EH (cell line): Measurements from ENCODE around the gene CCL17.
"Not testable (repeated sequence)": the region's sequence is repeated elsewhere in the genome, so short reads cannot be mapped to it uniquely, and the experiment has no call there.

Source experiments
- DNase-seq: peaks from one replicate; pipeline ENCODE4 v3.0.0-alpha.2; 2015; ENCODE audit warnings: low read depth

The CCL17 gene

GRCh38 chr16:57403965-57404817 lies at the start of gene CCL17:
CCL17 (plus strand) TSS chr16:57404767; CDS start chr16:57413933, 9,166 bp downstream.
- no peak for DNase-seq

- no peak for DNase-seq
Observed at GRCh38 chr16:57355898-57356414, 48.6 kb upstream of the CCL17 start.

GRCh38 chr16:57356547-57356946 lies 48.0 kb upstream of the CCL17 start:
- no peak for DNase-seq

DNA sequence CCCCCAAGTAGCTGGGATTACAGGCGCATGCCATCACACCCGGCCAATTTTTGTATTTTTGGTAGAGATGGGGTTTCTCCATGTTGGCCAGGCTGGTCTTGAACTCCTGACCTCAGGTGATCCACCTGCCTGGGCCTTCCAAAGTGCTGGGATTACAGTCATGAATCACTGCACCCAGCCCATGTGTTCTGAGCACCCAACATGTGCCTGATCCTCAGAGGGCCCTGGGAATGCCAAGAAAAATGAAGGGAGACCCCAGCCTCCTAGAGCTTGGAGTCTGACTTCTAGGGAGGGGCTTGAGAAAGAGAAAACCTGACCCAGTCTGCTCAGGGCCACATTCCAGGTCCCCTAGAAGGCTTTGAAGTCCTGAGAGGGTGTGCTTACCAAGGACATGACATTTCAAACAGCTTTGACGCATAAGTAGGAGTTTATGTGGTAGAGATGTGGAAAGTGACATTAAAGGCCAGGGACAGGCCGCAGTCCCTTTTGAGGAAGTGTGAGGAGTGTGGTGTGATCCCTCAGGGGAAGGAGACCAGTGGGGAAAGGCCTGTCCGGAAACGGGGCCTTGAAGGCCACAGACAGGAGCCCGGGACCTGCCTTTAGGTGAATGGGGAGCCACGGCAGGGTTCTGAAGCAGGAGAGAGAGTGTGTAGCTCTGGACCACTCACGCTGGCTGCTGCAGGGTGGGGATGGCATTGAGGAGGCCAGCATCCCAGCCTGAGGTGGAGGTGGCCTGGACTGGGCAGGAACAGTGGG lies 47.1 kb upstream of the CCL17 start:
- no peak for DNase-seq

DNA sequence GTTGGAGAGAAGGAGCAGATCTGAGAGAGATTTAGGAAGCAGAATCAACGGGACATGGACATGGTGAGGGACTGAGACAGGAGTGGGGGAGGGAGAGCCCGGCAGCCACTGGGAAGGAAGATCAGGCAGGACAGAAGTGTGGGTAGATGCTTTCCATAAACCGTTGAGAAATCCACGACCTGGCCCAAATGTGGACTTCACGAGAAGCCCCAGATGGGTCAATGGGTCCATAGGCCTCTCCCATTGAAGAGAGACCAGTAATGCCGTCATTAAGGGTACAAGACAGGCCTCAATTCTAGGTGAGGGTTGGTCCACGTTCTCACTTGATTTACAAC lies 46.5 kb upstream of the CCL17 start:
- no peak for DNase-seq

DNA sequence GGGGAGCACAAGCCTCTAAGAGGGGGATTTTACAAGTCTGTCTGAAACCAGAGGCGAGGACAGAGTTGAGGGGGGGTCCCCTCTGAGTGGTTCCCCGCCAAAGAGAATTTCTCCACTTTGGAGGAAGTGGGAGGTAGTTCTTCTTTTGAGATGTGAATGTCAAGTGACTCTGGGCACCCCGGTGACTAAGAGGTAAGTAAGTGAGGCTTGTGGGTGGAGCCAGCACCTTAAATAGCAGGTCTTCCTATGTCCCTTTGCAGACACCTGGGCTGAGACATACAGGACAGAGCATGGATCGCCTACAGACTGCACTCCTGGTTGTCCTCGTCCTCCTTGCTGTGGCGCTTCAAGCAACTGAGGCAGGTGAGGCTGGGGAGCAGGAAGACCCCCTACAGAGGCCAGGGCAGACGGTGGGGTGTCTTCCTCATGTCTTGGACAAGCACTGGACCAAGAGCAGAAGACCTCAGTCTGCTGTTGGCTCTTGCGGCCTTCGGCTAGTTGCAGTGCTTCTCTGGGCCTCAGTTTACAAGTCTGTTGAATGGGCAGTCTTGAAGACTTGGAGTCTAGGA lies 46.0 kb upstream of the CCL17 start, which contains the start of gene CCL22:
CCL22 (plus strand) TSS at position 257 of the 569 bp plus-strand sequence; CDS start at position 291, 34 bp downstream.
- DNase-seq, result no peak

DNA sequence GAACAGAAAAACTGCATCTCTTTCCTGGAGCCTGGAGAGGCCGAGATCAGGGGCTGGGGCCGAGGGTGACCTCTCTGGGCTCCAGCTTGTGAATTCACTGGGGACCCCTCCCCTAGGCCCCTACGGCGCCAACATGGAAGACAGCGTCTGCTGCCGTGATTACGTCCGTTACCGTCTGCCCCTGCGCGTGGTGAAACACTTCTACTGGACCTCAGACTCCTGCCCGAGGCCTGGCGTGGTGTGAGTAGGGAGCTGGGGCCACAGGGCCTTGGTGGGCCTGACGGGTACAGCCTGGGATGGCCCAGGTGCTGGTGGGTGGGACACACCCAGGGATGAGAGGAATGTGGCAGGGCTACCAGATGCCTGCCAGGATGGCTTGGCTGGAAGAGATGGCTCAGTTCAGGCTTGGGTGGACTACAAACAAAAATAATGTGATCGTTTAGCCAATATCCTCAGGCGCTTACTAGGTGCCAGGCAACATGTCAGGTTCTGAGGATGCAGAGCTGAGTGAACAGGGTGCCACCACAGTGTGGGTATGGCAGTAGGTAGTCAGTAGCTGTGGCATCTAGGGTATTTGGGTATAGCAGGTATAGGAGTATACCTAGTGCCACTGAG lies 44.1 kb upstream of the CCL17 start:
- DNase-seq, result no peak

DNA sequence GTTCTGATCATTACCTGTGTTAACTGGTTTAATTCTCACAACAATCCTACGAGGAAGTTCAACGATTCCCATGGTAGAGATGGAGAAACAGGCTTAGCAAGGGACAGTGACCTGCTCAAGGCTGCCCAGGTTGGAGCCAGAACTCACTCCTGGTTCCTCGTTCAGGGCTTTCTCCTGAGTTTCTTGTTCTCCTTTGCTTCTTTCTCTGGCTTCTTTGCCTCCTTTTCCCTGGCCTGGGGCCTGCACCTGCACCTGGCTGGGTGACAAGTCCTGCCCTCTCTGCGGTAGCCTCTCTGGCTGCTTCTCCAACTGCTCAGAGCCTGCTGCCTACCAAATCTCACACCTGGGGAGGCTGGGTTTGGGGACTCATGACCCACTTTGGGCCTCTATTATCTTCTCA lies 43.2 kb upstream of the CCL17 start:
- no peak for DNase-seq

GRCh38 chr16:57364143-57364542 lies 40.4 kb upstream of the CCL17 start:
- DNase-seq, result no peak

GRCh38 chr16:57366544-57367040 lies 38.0 kb upstream of the CCL17 start:
- no peak for DNase-seq

DNA sequence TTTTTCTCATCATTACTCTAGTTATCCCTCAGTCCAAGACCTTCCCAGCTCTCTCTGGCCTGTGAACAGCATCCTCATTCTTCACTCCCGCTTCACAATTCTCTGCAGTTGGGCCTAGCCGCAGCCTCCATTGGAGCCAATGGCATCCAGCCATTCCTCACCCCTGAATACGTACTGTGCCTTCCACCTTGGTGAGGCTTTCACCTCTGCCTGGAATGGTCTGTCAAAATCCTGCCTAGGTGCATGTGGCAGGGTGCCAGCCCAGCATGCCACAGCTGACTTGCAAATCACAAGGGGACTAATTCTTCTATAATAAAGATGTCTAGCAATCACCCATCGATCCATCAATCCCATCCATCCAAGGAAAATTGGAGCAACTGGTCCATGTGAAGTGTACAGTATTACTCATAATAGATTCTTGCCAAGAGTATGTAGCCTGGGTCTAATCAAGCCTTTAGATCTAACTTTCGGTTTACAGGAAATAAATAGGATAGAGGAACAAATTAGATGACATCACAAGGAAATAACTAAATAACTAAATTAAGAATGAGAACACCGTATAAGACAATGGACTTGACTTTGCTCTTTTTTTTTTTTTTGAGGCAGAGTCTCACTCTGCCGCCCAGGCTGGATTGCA lies 37.3 kb upstream of the CCL17 start:
- peak; percentile 61 for DNase-seq

DNA sequence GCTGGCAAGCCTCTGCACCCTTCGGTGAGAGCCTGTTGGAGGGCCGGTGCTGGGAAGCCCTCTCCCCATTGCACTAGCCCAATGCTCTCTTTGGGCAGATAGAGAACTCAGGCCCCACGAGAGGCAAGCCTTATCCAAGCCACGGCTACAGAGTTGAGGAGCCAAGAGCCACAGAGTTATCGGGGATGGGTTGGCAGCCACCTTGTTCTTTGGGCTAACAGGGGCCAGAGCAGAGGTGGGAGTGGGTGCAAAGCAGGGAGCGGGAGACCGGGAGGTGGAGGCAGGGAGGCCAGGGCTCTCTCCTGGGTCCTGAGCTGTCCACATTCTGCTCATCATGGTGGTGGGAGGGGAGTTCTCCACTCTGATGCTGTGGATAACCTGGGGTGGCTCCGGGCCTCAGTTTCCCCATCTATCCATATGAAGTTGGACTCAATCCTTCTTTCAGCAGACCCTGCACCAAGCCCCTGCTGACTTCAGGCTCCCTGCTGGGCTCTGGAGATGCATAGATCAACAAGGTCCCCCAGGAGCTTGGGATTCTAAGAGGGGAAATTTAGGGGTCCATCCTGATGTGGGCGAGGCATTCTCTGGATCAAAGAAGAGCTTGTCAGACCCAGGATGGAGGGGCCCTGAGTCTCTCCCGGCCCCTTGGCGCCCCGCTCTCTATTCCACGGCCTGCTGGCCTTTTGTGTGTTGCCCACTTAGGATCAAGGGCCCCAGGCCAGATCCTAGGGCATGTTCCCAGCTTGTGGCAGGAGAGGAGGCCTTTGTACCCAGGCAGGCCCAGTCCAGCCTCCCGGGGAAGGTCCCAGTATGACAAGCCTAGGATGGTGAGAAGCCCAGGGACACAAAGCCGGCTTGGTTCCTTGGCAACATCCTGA lies 32.8 kb upstream of the CCL17 start:
- no peak for DNase-seq

DNA sequence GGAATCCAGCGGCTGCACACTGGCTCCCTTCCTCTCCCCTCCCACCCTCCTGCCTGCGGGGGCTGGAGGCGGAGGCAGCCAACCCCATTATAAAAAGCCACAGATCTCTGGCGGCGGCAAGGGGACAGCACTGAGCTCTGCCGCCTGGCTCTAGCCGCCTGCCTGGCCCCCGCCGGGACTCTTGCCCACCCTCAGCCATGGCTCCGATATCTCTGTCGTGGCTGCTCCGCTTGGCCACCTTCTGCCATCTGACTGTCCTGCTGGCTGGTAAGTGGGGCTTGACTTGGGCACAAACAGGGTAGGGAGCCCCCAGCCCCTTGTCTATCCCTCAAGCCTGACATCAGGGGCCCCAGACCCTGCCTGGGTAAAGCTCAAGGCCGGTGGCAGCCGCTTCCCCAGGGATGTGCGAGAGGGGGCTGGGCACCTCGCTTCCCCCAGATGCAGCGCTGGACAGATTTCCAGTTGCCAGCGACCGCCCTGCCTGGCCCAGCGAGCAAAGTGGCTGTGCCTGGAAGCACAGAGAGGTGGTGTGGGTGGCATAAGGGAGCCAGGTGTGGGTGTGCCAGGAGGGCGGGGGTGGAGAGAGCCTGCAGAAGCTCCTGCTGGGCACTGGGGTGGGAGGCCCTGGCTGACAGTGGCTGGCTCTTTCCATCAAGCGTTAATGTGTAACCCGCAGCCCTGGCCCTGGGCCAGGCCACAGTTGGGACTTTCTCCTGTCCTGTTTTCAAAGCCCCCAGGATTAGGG lies 32.0 kb upstream of the CCL17 start, which contains the start of gene CX3CL1:
CX3CL1 (plus strand) TSS at position 119 of the 745 bp plus-strand sequence; CDS start at position 198, 79 bp downstream.
- peak; percentile 68 for DNase-seq

DNA sequence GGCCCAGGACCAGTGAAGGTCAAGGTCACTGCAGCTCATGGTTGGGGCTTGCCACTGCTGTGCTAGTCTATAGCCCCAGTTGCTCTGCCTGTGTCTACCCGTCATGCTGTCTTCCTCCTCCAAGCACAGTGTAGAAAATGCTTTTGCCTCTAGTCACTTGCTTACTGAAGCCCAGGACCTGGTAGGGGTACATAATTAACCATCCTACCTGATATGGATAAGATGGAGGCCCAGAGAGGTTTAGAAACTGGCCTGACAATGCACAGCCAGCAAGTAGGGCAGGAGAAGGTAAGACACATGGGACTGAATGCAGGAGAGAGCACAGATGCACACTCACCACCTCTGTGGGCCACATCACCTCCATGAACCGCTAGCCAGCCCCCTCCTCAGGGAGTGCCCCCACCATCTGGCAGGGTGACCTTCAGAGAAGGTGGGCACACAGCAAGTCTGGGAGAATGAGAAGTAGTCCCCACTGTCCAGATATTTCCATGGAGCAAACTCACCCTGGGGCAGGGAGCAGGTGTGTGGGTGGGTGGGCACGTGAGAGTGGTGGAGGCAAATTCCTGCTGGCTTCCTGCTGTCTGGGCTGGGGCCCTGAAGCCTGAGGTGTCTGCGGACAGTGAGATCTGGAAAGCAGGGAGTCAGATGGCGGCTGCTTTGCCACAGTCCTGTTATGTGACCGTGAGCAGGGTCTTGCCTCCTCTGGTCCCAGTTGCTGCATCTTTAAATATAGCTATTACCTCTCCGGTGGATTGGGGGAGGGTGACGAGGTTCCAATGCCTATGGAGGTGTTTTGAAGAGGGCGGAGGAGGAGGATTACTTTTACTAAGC lies 31.2 kb upstream of the CCL17 start:
- no peak for DNase-seq

- no peak for DNase-seq
Observed at GRCh38 chr16:57374067-57374534, 30.5 kb upstream of the CCL17 start.

- not testable (repeated sequence) for DNase-seq
Observed at GRCh38 chr16:57374925-57375465, 29.6 kb upstream of the CCL17 start.

GRCh38 chr16:57376313-57376818 lies 28.2 kb upstream of the CCL17 start:
- no peak for DNase-seq
